ENCODE results near the gene FOXC1.
A peak's percentile ranks its signal among the peaks of the same experiment; 100 is the strongest.

Gene FOXC1

DNA sequence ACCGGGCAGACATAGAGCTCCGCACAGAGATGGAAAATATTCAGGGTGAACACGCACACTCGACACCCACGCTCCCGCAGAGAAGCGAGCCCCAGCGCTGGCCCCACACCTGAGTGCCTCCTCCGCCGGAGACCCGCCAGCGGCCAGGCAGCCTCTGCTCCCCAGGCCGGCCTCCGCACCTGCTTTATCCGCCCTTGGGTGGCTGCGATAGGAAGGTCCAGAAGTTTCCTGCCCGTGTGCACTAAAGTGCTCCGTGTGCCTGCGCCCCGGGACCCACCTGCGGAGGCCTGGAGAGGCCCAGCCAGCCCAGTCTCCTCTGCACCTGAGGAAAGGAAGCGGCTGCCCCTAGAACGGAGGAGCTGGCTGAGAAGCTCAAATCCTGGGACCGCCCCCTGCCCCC, 10.8 kb upstream of the FOXC1 start:
- DNase-seq, result no peak

GRCh38 chr6:1599469-1599868, 10.2 kb upstream of the FOXC1 start:
- DNase-seq, result no peak

DNA sequence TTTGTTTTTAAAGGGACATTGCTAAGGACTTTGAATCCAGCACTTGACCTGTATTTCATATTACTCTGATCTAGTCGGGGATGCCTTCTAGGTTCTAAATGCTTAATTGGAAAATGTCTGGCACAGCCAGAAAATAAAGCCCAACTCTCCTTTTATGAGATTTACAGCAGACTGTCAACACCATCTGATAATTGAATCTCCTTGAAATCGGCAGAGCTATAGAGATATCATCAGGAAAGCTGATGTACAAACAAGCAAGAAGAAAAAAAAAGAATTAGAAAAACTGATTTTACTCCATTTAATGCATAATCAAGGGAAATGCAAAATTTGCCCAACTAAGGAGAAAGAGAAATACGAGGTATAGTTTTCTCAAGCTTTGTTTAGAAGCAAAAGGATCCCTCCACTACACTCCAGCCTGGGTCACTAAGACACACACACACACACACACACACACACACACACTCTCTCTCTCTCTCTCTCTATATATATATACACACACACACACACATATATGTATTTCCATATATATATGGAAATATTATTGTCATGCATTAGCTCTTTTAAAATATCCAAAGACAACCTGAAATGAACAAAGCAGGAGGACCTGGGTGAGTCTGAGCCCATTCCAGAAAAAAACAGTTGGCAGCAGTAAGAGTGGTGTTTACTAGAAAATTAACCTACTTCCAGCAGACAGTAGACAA, 9.5 kb upstream of the FOXC1 start:
- no peak for DNase-seq

DNA sequence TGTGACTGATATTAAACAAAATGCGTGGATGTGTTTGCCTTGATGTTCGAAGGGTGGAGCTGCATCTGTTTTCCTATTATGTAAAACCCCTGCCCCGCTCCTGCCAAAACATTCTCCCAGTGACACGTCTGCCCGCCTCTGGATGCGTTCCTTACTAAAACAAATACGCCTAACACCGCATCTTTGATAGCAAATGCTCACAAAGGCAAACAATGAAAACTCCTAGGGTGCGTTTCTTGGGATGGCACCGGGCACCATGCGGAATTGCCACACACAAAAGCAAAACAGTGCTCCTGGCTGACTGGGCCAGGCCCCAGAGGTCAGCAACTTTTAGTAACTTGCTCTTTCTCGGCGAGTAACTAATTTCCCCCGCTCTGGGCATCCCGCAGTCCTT, 9.0 kb upstream of the FOXC1 start:
- no peak for DNase-seq

- no peak for DNase-seq
Measured at GRCh38 chr6:1601158-1602048, 8.3 kb upstream of the FOXC1 start.

- DNase-seq, result no peak
Measured at GRCh38 chr6:1602049-1602713, 7.5 kb upstream of the FOXC1 start.

DNA sequence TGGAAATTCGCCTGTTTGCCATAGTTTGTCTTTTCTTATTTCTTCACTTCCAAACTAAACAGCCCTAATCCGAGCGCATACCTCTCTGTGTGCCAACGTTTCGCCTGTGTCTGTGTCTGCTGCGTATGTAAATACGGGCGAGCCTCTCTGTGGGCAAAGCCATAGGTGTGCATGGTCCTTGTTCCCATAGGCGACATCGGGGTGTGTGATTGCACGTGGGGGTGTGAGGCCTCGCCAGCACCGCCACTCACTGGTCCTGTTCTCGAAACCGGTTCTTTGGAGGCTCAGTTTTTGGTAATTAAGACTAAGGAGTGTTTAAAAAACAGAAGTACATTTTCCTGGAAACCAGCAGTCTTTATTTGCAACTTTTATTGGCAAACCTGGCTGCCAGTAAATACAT, 6.0 kb upstream of the FOXC1 start:
- DNase-seq, result no peak

- DNase-seq, result peak in 36 of 51 donors; percentile 7 to 78 (median 26)
Measured at GRCh38 chr6:1604158-1605003, 5.3 kb upstream of the FOXC1 start.

GRCh38 chr6:1605004-1605892, 4.5 kb upstream of the FOXC1 start:
- no peak for DNase-seq

DNA sequence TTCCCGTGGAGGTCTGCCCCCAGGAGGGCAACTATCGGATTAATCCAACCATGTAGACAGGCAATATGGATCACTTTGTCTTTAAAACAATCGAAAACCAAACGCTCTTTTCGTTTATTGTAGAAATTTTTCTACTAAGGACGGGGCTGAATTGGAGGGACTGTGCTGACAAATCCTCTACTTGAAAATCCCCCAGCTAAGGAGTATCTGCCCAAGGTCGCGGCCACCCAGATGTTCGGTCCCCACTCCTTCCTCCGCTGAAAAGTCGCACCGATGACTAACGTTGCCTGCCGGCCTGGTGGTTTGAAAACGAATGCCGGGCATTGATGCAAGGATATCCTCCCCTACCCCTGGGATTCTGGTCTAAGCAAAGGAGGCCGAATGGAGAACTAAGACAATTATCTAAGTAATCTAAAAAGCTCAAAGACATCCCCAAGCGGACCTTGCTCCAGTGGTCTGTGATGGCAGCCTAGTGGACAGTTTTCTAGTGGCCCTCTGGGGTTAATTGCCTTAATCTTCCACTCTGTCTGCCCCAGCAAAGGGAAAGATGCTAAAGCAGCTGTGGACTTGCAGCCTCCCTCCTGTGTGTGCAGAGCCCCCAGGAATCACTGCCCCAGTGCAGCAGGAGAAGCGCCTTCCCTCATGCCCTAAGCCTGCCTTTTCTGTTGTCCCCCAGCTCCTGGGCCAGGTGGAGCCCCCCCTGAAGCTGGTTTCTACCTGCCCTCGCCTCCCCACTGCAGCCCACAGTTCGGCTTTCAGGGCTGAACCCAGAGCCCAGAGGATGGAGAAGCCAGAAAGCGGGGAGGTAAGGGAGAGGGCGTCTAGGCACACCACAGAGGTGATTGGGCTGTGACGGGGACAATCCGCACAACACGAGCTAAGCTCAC, 3.6 kb upstream of the FOXC1 start:
- no peak for DNase-seq

- no peak for DNase-seq
Measured at GRCh38 chr6:1606780-1607515, 2.8 kb upstream of the FOXC1 start.

- DNase-seq, result no peak
Measured at GRCh38 chr6:1607516-1608221, 2.0 kb upstream of the FOXC1 start.

GRCh38 chr6:1608222-1609040, 1.3 kb upstream of the FOXC1 start:
- no peak for DNase-seq

GRCh38 chr6:1609041-1609647, 571 bp upstream of the FOXC1 start:
- no peak for DNase-seq

GRCh38 chr6:1610497-1611321, 994 bp downstream of the FOXC1 start:
- DNase-seq, result no peak

GRCh38 chr6:1611322-1611571, 1.5 kb downstream of the FOXC1 start:
- no peak for DNase-seq
